H7 (cell line): ENCODE data around the gene ISG20L2. TPM values are rescaled to one million over a fixed set of nuclear protein-coding genes. Genes with fewer than 3 reads are reported as not detected.

ENCODE experiments used
- DNase-seq: peaks from one replicate; pipeline ENCODE4 v3.0.0; 2012
- H3K27me3 ChIP-seq: 2 replicates; pipeline ENCODE4 v1.6.0; 2011; ENCODE audit warnings: mild to moderate bottlenecking, low read length; ENCODE audit not compliant: control insufficient read depth, insufficient read depth
- H3K36me3 ChIP-seq: replicated peaks from 2 replicates; pipeline ENCODE4 v1.5.1; 2011; ENCODE audit warnings: low read length; ENCODE audit not compliant: control insufficient read depth, insufficient read depth
- H3K4me3 ChIP-seq: 2 replicates; pipeline ENCODE4 v1.5.1; 2011; ENCODE audit warnings: low read depth, mild to moderate bottlenecking, control low read depth, low read length, moderate library complexity; ENCODE audit not compliant: insufficient read depth
- total RNA-seq: library from RNA; depleted of rRNA; stranded (reverse); fragments of >200 nt; shearing (Covaris generic); gene quantifications from 2 replicates; pipeline ENCODE4 v1.2.3, GENCODE V29; 2014

Gene ISG20L2
- total RNA-seq, 1 experiment from 2014 or later = 56.4 TPM

DNA sequence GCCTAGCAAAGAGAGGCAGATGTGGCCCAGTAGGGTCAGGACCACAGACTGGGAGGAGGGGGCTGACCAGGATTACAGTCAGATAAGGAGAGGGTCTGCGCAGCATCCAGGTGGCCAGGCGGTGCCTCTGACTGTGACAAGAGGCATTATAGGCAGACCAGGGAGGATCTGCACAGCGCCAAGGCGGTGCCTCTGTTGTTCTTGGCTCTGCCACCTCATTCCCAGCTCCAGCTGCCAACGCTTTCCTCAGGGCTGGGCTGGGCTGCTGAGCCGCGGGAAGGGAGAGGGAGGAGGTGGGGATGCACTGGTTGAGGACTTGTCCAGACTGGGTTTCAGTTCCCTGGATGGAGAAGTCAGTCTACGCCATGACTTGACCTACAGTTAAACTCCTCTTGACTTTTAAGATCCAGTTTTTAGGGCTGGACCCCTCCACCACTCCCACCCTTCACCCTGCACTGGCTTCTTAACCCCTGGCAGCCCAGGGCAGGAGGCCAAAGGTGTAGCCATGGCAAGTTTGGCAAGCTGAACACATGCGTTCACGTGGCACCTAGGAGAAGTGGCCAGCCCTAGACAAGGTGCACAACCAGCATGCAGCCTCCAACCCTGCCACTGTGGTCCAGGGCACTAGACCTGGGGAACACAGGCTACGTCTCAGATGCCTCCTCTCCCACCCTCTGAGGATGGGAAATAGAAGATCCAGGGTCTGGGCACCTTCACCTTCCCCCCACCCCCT lies 18.6 kb downstream of the ISG20L2 start:
- no peak for DNase-seq
- H3K27me3 ChIP-seq = peaks cover 5% of the 10 kb centered on the region

DNA sequence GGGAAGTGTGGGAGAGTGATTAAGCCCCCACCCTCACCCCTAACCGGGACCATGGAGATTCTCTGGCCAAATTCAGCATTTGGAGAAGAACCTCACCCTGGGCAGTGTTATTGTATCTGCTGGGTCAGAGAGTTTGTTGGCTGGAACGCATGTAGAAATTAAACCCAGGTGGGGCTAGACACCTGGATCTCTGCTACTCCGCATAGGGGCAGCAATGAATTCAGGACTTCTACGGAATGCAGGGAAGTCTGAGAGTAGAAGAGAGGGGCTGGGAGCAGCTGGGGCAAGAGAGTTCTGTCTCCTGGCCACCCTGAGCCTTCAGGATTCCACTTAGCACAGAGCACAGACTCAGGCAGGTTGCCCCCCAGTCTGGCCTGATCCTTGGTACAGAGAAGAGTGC lies 19.5 kb downstream of the ISG20L2 start:
- H3K4me3 ChIP-seq = no peak overlapping the region
- H3K36me3 ChIP-seq = no peaks in the 10 kb centered on the region
- DNase-seq = peak; percentile 44
- H3K27me3 ChIP-seq = peaks cover 14% of the 10 kb centered on the region

More for the DNA sequence above, 18.6 kb downstream of the ISG20L2 start:
- Histone ChIP-seq H3K4me3 (no peak overlapping the region), H3K36me3 (no peaks in the 10 kb centered on the region)

DNA sequence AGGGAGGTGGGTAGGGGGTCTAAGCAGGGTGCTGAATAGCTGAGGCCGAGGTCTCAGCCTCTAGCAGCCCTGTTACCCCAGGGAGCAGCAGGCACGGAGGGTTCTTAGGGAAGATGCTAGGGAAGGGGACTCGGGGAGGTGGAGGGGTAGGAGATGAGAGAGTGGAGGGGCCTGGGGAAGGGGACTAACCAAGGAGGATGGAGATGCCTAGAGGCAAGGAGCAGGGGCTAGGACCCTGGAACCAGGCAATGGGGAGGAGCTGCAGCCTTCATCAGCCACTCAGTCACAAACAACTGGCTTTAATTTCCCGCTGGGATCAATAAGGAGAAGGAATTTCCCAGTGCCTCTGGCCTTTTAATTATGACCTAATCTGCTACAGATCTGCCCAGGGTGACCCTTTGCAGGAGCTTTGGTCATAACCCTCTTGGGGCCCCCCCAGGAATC lies 20.3 kb downstream of the ISG20L2 start:
- peak overlapping the region; percentile 80; the same call in 1 of the 2 replicates for H3K4me3 ChIP-seq
- no peaks in the 10 kb centered on the region for H3K36me3 ChIP-seq
- DNase-seq = peak; percentile 87
- H3K27me3 ChIP-seq = peaks cover 18% of the 10 kb centered on the region

DNA sequence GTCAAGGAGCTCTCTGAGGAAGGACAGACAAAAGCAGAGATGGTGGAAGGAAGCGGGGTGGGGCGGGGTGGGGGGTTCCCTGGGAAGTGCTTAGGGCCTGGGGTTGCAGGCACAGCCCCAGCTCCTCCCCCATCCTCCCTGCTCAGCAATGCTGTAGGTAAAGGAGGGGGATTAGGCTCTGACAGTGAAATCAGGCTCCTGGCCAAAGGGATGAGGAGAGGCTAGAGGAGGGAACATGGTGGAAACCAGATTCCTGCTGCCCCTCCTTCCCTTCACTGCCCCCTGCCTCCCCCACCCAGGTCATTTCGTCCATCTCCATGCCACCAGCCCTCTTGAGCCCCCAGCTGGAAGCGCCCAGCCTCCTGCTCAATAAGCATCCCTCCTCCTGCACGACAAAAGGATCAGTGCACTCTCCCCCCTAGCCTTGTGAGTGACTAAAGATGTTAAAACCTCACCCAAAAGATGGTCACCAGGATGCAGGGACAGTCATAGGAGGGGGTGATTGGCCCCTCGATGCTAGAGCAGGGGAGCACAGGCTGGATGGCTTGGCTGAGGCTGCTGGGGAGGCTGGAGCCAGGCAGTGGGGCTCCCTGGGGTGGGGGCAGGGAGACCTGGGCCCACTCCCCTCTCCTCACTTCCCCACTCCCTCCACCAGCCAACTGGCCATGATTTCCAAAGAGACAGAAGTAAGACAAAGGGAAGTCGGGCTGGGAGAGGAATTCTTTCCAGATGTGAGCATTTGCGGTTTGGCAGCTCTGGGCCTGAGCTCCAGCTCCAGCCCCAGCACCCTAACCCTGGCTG lies 20.9 kb downstream of the ISG20L2 start:
- peak; percentile 88 for DNase-seq
- Histone ChIP-seq H3K27me3 (peaks cover 19% of the 10 kb centered on the region), H3K36me3 (no peaks in the 10 kb centered on the region), H3K4me3 (peak overlapping the region; percentile 80)

DNA sequence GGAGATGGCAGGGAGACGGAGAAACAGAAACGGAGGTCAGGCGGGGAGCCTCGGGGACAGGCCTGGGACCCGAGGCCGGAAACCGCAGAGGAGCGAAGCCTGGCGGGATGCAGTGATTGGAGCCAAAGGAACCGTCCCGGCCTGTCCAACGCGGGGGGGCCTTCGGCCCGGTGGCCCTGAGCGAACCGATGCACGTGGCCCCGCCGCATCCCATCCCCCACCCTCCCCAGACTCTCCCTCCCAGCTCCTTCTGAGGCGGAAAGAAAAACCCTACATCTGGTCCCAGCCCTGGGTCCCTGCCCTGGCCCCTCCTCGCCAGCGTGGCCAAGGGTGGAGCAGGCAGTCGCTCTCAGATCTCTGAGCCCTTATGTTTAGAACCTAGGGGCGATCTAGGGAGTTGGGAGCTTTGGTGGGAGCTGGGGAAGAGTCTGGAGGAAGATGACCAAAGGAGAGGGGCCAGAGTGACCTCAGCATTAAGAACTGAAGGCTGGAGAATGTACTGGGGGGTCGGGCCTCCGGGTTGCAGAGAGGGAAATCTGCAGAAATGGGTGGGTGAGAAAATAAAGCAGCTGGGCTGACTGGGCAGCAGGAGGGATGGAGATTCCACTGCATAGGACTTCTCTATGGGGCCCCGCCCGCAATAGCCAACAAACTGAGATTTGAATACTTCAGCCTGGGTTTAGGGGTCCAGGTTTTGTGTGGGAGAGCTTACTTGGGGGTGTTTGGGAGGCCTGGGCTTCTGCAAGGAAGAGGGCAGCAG lies 21.7 kb downstream of the ISG20L2 start:
- DNase-seq = peak; percentile 89
- H3K36me3 ChIP-seq = no peaks in the 10 kb centered on the region

DNA sequence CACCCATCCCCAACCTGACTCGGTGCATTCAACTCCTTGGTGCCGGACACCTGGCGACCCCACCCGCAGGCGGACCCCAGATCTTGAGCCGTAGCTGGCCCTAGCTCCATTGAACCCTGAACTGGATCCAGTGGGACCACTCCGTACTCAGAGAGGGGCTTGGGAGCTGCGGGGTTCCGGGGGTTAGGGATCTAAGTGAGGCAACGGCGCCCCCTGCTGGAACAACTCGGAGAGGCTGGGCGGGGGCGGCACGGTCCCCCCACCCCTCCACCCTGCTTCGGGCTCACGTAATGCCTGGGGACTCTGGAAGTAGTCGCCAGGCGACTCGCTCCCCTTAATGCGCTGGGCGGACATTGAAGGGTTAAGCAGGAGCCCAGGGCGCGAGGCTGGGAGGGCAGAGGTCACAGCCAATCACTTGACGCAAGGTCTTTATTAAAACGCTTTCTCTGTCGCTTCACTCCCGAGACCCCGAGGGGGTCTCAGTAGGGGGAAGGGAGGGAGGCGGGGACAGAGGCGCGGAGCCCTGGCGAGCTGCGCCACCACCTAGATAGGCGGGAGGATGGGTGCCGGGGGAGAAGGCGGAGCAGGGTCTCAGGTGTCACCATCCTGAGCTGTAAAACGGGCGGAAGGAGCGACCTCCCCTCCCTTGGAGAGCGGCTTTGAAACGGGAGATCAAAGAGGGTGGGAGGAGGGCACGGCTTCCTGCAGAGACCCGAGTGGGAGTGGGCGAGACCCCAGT lies 22.5 kb downstream of the ISG20L2 start:
- peak overlapping the region; percentile 80 for H3K4me3 ChIP-seq
- DNase-seq = peak; percentile 96
- peaks cover 19% of the 10 kb centered on the region for H3K27me3 ChIP-seq
- no peaks in the 10 kb centered on the region; the same call in 1 of the 2 replicates for H3K36me3 ChIP-seq

More for the DNA sequence above, 21.7 kb downstream of the ISG20L2 start:
- H3K4me3 ChIP-seq = peak overlapping the region; percentile 80
- H3K27me3 ChIP-seq = peaks cover 19% of the 10 kb centered on the region

DNA sequence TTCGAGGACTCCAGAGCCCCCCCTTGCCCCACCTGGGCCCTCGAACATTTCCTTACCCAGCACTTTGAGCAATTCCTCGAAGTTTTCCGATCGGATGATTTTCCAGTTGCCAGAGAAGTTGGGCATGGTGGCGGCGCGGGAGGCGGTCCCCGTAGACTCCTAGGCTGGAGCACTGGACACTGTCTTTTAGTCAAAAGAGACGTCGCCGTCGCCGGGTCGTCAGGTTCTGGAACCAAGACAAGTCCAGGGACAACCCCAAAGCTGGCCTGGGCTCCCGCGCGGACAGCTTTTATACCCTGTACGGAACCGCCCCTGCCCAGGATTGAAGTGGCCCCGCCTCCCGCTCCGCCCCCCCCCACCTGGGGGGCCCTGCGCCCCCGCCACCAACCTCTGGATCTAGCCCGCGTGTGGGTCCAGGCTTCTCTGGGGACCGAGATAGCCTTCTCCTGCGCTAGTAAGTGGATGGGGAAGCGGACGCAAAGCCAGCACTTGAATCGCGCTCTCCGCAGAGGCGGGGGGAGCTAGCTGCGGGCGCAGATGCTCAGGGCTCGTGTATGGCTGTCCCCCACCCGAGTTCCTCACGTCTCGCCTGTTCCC lies 23.1 kb downstream of the ISG20L2 start, which contains the start of gene CRABP2:
Gene CRABP2, minus strand, starts transcription at position 263 of the 597 bp plus-strand sequence. Its CDS starts 137 bp downstream, at position 126.
- peak; percentile 87 for DNase-seq
- Histone ChIP-seq H3K36me3 (no peaks in the 10 kb centered on the region; the same call in none of the 2 replicates), H3K4me3 (peak within 1 kb of the TSS; percentile 80), H3K27me3 (peaks cover 19% of the 10 kb centered on the region)

DNA sequence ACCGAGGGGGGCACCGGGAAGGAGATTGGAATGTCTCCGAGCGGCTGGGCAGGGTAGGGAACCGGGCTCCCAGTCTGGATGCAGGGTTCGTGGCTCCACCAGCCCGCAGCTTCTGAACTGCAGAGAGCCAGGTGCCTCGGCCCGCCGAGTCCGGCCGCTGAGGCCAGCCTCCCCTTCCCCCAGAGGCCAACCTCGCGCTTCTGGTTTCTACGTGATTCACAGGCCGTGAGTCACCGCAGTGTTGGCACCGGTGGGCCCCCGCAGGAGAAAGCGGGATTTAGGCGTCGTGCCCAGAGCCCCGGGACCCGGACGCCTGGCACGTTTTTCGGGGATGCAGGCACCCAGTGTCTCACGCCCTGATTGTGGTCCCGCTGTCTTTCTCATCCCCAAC lies 23.6 kb downstream of the ISG20L2 start:
- DNase-seq = peak; percentile 81
- peaks cover 5% of the 10 kb centered on the region for H3K36me3 ChIP-seq

DNA sequence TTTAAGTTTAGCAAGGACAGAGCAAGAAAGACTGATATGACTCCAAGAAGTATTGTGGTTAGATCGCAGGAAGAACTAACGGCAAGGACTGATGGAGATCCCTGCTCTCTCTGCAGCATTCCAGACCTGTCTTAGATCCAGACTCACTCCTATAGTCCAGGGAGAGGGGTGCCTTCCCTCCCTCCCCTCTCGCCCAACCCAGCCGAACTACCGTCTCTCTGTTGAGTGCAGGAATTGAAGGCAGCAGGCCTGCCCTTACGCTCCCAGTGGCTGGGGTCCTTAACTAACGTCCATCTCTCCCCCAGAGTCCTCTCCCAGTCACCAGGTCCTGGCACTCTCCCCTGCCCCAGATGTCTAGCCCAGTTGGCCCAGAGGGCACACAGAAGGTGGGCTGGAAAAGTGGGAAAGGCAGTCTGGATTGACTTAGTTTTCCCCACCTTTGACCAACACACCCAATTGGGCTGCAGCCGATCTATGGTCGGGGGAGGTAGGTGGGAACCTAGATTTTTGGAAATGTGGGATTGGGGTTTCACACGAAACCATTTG lies 24.3 kb downstream of the ISG20L2 start:
- Histone ChIP-seq H3K36me3 (peaks cover 7% of the 10 kb centered on the region), H3K27me3 (peaks cover 19% of the 10 kb centered on the region), H3K4me3 (peak overlapping the region; percentile 80)
- DNase-seq = peak; percentile 69

More for the DNA sequence above, 23.6 kb downstream of the ISG20L2 start:
- peak overlapping the region; percentile 80 for H3K4me3 ChIP-seq
- H3K27me3 ChIP-seq = peaks cover 19% of the 10 kb centered on the region

DNA sequence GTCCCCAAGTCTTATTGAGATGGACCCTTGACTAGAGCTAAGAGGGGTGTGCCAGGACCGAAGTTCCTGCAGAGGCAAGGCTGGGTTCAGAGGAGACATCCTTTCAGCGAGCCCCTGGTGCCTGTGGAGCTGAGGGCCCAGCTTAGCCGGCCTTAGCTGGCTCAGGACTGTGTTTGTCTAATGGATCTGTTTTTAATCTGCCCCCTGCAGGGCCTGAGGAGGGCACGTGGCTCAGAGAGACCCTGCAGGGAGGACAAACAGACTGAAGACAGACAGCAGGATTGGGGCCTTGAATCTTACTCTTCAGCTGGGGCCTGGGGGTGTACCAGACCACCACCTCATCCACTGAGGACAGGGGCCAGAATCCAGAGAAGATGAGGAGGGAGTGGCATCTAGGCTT lies 24.8 kb downstream of the ISG20L2 start:
- H3K4me3 ChIP-seq = peak overlapping the region; percentile 80
- peaks cover 9% of the 10 kb centered on the region for H3K36me3 ChIP-seq
- peaks cover 19% of the 10 kb centered on the region for H3K27me3 ChIP-seq
- peak; percentile 70 for DNase-seq

DNA sequence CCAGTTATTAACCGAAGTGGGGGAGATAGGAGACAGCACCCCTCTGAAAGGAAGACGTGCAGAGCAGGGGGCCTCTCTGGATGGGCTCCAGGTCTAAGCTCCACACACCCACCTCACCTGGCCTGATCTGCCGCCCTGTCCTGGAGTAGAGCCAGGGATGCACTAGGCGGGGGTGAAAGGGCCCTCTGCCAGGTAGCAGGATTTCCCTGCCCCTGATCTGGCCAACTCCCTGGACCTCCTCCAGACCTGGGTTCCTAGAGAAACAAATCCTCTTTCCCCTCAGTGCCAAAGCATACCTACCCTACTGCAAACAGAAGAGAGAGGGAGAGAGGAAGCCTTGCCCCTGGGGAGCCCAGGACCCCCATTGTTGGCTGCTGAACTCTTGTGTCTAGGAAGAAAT lies 25.2 kb downstream of the ISG20L2 start:
- H3K27me3 ChIP-seq = peaks cover 19% of the 10 kb centered on the region
- DNase-seq = peak; percentile 36
- peaks cover 9% of the 10 kb centered on the region for H3K36me3 ChIP-seq
- H3K4me3 ChIP-seq = peak overlapping the region; percentile 13; the same call in 1 of the 2 replicates

DNA sequence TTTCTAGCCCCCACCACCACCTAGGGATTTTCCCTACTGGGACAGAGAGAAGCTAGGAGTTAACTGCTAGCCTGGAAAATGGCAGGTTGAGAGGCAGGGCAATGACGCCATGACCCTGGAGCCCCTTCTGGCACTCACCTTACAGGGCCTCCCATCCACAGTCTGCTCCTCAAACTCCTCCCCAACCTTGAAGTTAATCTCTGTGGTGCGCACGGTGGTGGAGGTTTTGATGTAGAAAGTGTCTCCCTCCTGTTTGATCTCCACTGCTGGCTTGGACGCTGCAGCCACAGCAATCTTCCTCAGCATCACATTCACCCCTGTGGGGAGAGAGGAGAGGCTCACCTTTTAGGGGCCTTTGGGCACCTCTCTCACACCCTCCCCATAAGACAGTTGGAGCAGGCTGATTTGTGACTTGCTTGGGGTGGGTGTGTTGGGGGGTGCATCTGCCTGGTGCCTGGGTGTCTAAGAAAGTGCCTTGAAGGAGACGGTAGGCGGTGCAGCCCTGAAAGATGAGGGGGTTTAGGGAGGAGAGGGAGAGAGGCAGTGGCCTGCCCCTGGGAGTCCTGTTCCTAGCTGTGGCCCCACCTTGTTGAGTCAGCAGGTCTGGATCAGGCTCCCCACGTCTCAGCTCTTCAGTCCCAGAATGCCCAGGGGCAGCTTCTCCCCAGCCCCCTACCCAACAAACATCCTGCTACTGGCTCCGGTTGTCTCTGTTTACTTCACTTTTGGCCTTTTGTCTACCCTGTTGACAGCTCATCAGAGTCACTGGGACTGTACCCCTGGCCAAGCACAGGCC lies 27.6 kb downstream of the ISG20L2 start:
- DNase-seq = peak; percentile 30
- Histone ChIP-seq H3K36me3 (peaks cover 9% of the 10 kb centered on the region), H3K4me3 (no peak overlapping the region), H3K27me3 (peaks cover 19% of the 10 kb centered on the region)
